ENCODE data around the gene MAP1B. TPM values are rescaled to one million over a fixed set of nuclear protein-coding genes. Genes with fewer than 3 reads are reported as not detected.

MAP1B gene
- total RNA-seq, 1 experiment from 2014 or later = 163 TPM

DNA sequence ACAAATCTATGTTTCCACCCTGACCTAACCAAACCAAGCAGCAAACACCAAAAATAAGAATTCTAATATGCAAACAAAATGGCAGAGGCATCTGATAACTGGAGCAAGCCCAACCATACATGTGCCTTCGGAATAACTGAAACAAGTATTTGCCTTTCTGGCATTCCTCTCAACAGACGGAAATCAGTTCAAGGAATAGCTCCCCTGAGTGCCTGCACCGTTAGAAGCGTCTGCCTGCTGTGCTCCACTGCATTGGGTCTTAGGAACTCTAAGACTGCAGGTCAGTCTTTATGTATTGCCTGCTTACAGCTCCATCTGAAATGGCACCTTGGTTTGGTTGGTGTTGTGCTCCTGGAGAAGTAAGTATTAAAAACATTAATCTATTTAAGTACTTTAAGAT, 114.3 kb downstream of the MAP1B start:
- Histone ChIP-seq H3K79me2 (ENCODE audit: low read depth) (no peaks in the 10 kb centered on the region), H3K27me3 (ENCODE audit: insufficient read depth, low read depth) (no peaks in the 10 kb centered on the region), H3K9me3 (ENCODE audit: insufficient read depth, low read depth) (no peaks in the 10 kb centered on the region), H3F3A (ENCODE audit: insufficient read depth, low read depth) (no peaks in the 10 kb centered on the region), H3K4me3 (no peak overlapping the region), H3K9me2 (ENCODE audit: insufficient read depth) (no peaks in the 10 kb centered on the region), H3K4me1 (replicated peaks; ENCODE audit: insufficient read depth) (no peaks in the 10 kb centered on the region), H3K36me3 (ENCODE audit: low read depth) (peaks cover 26% of the 10 kb centered on the region), H4K20me1 (ENCODE audit: insufficient read depth) (no peaks in the 10 kb centered on the region), H3K27ac (no peak overlapping the region), H3K4me2 (no peak overlapping the region), H2AFZ (no peak overlapping the region)
- ChIA-PET POLR2A (ENCODE audit: unreplicated experiment) (no interaction called here), CTCF (no interaction called here)
- no peak for TF ChIP-seq CTCF (conservative IDR thresholded peaks at IDR 0.05)
- no TSS peak for BruUV-seq (replicated peaks)
- no peak for DNase-seq
- intact Hi-C loops (cut with micrococcal nuclease; ENCODE audit: unreplicated experiment) = no loop called here

DNA sequence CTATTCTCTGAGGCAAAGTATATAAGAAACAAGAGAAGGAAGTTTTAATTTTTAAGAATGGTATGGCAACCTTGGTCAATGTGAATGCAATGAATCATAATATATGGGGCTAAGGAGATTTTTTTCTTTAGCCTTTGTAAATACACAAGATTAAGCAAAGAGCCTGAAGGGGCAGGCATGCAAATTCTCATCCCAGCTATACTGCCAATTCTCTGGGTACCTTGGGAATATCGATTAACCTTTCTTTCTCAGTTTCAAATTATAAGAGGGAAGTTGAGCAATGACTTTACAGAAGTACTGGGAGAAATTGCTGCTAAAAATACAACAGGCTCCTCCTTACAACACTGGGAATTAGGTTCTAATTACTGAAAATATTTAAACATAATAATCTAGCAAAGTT, 115.2 kb downstream of the MAP1B start:
- BruUV-seq (replicated peaks) = no TSS peak
- CTCF ChIA-PET = no interaction called here
- H4K20me1 ChIP-seq (ENCODE audit: insufficient read depth) = no peaks in the 10 kb centered on the region
- no peaks in the 10 kb centered on the region for H3K9me2 ChIP-seq (ENCODE audit: insufficient read depth)
- no peaks in the 10 kb centered on the region for H3K79me2 ChIP-seq (ENCODE audit: low read depth)
- no peaks in the 10 kb centered on the region for H3K4me1 ChIP-seq (replicated peaks; ENCODE audit: insufficient read depth)
- POLR2A ChIA-PET (ENCODE audit: unreplicated experiment) = no interaction called here
- no peak overlapping the region for H2AFZ ChIP-seq
- H3K27me3 ChIP-seq (ENCODE audit: insufficient read depth, low read depth) = no peaks in the 10 kb centered on the region
- DNase-seq = no peak
- H3K9me3 ChIP-seq (ENCODE audit: insufficient read depth, low read depth) = no peaks in the 10 kb centered on the region
- intact Hi-C loops (cut with micrococcal nuclease; ENCODE audit: unreplicated experiment) = no loop called here
- H3K4me3 ChIP-seq = no peak overlapping the region
- H3K27ac ChIP-seq = no peak overlapping the region
- H3K4me2 ChIP-seq = no peak overlapping the region
- peaks cover 26% of the 10 kb centered on the region for H3K36me3 ChIP-seq (ENCODE audit: low read depth)
- no peak for TF ChIP-seq EZH2 (IDR thresholded peaks at IDR 0.05; ENCODE audit: low read depth)
- TF ChIP-seq CTCF (conservative IDR thresholded peaks at IDR 0.05) = no peak
- no peaks in the 10 kb centered on the region for H3F3A ChIP-seq (ENCODE audit: insufficient read depth, low read depth)

DNA sequence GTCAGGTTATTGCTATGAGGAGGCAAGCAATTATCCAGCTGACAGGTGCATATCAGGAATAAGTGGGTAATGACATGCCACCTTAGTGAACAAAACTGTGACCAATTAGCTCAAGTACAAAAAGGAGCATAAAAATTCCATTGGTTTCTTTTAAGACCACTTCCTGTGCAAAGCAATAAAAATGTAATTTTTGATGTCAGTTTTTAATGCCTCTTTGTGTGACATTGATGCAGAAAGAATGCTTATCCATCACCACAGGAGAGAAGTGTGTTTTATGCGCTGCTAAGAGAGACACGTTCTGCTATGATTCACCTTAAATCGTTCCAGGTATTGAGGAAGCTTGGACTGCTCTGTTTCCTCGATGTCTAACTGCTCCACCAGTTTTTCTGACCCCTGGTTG, 116.1 kb downstream of the MAP1B start:
- Histone ChIP-seq H3K36me3 (ENCODE audit: low read depth) (peaks cover 27% of the 10 kb centered on the region), H3K4me1 (replicated peaks; ENCODE audit: insufficient read depth) (no peaks in the 10 kb centered on the region), H3K27ac (no peak overlapping the region), H3F3A (ENCODE audit: insufficient read depth, low read depth) (no peaks in the 10 kb centered on the region), H3K9me2 (ENCODE audit: insufficient read depth) (no peaks in the 10 kb centered on the region), H3K4me2 (no peak overlapping the region), H3K79me2 (ENCODE audit: low read depth) (no peaks in the 10 kb centered on the region), H3K27me3 (ENCODE audit: insufficient read depth, low read depth) (no peaks in the 10 kb centered on the region), H3K9me3 (ENCODE audit: insufficient read depth, low read depth) (no peaks in the 10 kb centered on the region), H4K20me1 (ENCODE audit: insufficient read depth) (no peaks in the 10 kb centered on the region), H2AFZ (no peak overlapping the region), H3K4me3 (no peak overlapping the region)
- intact Hi-C loops (cut with micrococcal nuclease; ENCODE audit: unreplicated experiment) = no loop called here
- BruUV-seq (replicated peaks) = no TSS peak
- DNase-seq = no peak
- POLR2A ChIA-PET (ENCODE audit: unreplicated experiment) = no interaction called here
- CTCF ChIA-PET = no interaction called here
- TF ChIP-seq CTCF (conservative IDR thresholded peaks at IDR 0.05) (no peak), EZH2 (IDR thresholded peaks at IDR 0.05; ENCODE audit: low read depth) (no peak)
